Muscle layer of colon (tissue), 2 donors: ENCODE results near the gene PLEKHH1.
"Not testable (repeated sequence)": the region's sequence is repeated elsewhere in the genome, so short reads cannot be mapped to it uniquely, and the experiment has no call there.

ENCODE experiments used
- H3K27ac ChIP-seq: one replicate; pipeline ENCODE4 v1.7.0; 2013; ENCODE audit warnings: low read depth, mild to moderate bottlenecking, low read length, moderate library complexity
- H3K27me3 ChIP-seq, 2 donors: one replicate each; pipeline ENCODE4 v1.7.0; 2013; ENCODE audit warnings: low read length in 2 of 2, mild to moderate bottlenecking in 2 of 2; ENCODE audit not compliant: insufficient read depth in 2 of 2, control insufficient read depth in 1 of 2
- H3K36me3 ChIP-seq: one replicate; pipeline ENCODE4 v1.7.0; 2013; ENCODE audit warnings: mild to moderate bottlenecking, low read length; ENCODE audit not compliant: insufficient read depth
- H3K4me1 ChIP-seq: one replicate; pipeline ENCODE4 v1.7.0; 2013; ENCODE audit warnings: mild to moderate bottlenecking, low read length; ENCODE audit not compliant: insufficient read depth
- H3K4me3 ChIP-seq, 2 donors: one replicate each; pipeline ENCODE4 v1.7.0; 2013; ENCODE audit warnings: low read length in 2 of 2, low read depth in 1 of 2, mild to moderate bottlenecking in 1 of 2, moderate library complexity in 1 of 2
- H3K9ac ChIP-seq: one replicate; pipeline ENCODE4 v1.7.0; 2013; ENCODE audit warnings: low read length
- H3K9me3 ChIP-seq: one replicate; pipeline ENCODE4 v1.7.0; 2013; ENCODE audit warnings: mild to moderate bottlenecking, low read length
- donor health status: abdominal sarcoma.
- donor health status: Adenocarcinoma of cecum.

Gene PLEKHH1

DNA sequence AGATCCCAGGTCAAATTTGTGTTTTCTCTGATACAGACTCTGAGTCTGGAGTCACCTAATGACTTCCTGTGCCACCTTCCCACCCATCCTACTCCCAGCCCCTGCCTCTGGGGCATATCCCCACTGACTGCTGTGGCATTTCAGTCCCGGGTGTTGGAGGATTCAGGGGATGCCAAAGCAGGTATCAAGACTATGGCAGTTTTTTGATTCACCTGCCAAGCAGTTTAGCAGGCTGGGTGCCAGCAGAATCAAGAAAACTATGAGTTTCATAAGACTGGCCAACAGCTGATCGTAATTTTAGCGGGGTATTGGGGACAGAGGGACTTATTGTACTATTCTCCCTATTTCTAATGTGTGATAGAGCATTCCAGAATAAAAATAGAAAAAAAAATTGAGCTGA lies 4.6 kb downstream of the PLEKHH1 start:
- no peaks in the 10 kb centered on the region for H3K27me3 ChIP-seq
- H3K4me1 ChIP-seq: peaks cover 5% of the 10 kb centered on the region
- no peaks in the 10 kb centered on the region for H3K36me3 ChIP-seq
- no peaks in the 10 kb centered on the region for H3K9me3 ChIP-seq
- H3K27ac ChIP-seq: no peak overlapping the region
- no peak overlapping the region for H3K4me3 ChIP-seq
- no peak overlapping the region for H3K9ac ChIP-seq

GRCh38 chr14:67538501-67538900 lies 5.4 kb downstream of the PLEKHH1 start:
- Histone ChIP-seq H3K4me1 (peaks cover 5% of the 10 kb centered on the region), H3K4me3 (no peak overlapping the region), H3K27me3 (no peaks in the 10 kb centered on the region), H3K36me3 (no peaks in the 10 kb centered on the region), H3K27ac (no peak overlapping the region), H3K9ac (no peak overlapping the region), H3K9me3 (no peaks in the 10 kb centered on the region)

DNA sequence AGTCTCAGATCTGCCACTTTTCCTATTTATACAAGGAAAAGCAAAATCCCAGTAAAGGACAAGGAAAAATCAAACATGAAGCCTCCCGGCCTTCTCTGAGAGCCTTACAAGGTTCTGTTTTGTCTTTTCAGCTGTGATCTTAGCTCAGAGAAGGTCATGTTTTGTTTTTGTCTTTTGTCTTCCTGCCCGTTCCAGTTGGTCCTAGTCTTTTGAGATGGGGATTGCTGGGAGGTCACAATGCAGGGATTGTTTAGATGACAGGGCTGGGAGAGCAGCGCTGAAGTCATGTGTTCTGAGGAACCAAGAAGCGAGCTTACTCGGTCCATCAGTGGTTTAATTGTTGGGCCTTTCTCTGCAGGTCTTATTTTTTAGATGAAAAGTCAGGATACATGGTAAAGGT lies 6.0 kb downstream of the PLEKHH1 start:
- Histone ChIP-seq H3K9ac (no peak overlapping the region), H3K4me3 (no peak overlapping the region), H3K36me3 (no peaks in the 10 kb centered on the region), H3K9me3 (no peaks in the 10 kb centered on the region), H3K4me1 (no peaks in the 10 kb centered on the region), H3K27ac (no peak overlapping the region), H3K27me3 (no peaks in the 10 kb centered on the region)

DNA sequence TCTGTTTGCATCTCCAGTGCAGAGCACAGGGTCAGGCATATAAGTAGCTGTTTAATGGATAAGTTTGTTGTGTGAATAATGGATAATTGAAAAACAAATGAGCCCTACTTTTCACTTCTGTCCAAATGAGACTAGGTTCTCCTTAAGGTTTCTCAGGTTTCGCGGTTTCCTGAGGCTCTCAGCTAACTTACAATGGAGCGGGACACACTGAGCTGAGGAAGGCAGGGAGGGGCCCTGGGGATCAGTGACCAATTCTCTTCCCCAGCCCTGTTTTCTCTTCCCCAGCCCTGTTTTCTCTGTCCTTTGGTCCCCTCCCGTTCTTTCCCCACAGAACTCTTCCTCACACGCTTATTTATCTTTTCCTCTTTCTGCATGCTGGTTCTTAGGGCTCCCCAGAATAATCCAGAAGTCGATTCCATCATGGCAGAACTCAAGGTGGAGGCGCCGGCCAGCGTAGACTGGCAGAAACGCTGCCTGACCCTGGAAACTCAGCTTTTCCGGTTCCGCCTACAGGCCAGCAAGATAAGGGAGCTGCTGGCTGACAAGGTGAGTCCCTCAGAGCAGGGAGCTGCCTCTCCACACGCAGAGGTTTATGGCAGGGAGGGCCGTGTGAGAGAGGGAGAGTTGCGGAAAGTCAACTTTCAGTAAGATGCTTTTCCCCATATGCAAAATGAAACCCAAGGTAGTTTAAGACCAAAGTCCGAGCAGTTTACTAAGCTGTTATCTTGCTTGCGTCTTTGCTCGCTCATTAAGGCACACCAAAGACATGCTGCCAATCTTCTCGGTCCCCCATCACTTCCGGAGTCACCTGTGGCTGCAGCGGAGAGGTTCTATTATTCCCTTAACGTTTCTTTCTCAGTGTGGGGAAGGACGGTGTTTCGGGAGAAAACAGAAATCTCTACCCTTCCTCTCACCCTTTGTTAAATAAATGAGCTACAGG lies 8.6 kb downstream of the PLEKHH1 start:
- Histone ChIP-seq H3K27ac (no peak overlapping the region), H3K4me1 (no peaks in the 10 kb centered on the region), H3K9ac (no peak overlapping the region), H3K27me3 (no peaks in the 10 kb centered on the region), H3K4me3 (no peak overlapping the region), H3K9me3 (no peaks in the 10 kb centered on the region), H3K36me3 (no peaks in the 10 kb centered on the region)

- H3K4me1 ChIP-seq, H3K36me3 ChIP-seq, H3K27ac ChIP-seq, H3K27me3 ChIP-seq, H3K9ac ChIP-seq, H3K4me3 ChIP-seq, H3K9me3 ChIP-seq: not testable (repeated sequence)
Observed at GRCh38 chr14:67542620-67543019, 9.5 kb downstream of the PLEKHH1 start.

DNA sequence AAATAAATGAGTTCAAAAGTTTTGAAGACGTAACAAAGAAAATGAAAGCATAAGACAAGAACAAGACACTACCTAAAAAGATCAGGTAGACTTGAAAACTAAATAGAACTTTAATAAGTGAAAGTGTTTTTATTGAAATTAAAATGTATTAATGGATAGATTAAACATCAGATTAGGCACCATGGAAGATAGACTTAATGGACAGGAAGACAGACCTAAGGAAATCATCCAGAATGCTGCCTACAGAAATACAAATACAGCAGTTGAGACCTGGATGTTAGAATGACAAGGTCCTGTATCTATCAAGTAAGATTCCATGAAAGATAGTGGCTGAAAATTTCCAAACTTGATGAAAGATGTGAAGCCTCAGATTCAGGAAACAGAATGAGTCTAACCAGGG lies 11.5 kb downstream of the PLEKHH1 start:
- Histone ChIP-seq H3K27ac (no peak overlapping the region), H3K4me1 (no peaks in the 10 kb centered on the region), H3K9ac (no peak overlapping the region), H3K36me3 (no peaks in the 10 kb centered on the region), H3K4me3 (no peak overlapping the region), H3K27me3 (no peaks in the 10 kb centered on the region), H3K9me3 (no peaks in the 10 kb centered on the region)

DNA sequence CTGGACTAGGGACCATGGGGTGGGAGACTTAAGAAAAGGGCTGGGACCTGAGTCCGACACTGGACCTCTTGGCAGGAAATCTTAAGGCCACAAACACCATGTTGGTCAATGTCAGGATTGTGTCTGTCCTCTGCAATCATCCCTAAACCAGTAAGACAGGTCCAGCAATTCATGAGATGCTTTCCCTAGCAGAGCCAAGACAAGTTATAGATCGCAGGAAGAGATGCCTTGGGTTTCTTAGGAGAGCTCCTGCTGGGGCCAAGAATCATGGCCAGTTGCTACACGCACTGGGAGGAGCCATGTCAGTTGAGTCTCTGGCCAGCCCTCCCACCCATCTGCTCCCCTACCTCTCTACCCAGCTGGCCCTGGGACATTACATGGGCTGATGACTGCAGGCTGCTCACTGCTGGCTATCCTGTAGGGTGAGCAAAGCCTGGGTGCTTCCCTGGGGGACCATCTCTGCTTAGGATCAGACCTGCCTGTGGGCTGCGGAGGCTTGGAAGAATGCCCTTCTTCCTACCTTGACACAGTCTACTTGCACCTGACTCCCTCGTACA lies 14.2 kb downstream of the PLEKHH1 start:
- H3K9me3 ChIP-seq: no peaks in the 10 kb centered on the region
- H3K9ac ChIP-seq: no peak overlapping the region
- no peaks in the 10 kb centered on the region for H3K36me3 ChIP-seq
- no peak overlapping the region for H3K27ac ChIP-seq
- no peaks in the 10 kb centered on the region for H3K4me1 ChIP-seq
- no peaks in the 10 kb centered on the region for H3K27me3 ChIP-seq
- no peak overlapping the region for H3K4me3 ChIP-seq

GRCh38 chr14:67549734-67550133 lies 16.6 kb downstream of the PLEKHH1 start:
- Histone ChIP-seq H3K4me3 (no peak overlapping the region), H3K27me3 (no peaks in the 10 kb centered on the region), H3K36me3 (no peaks in the 10 kb centered on the region), H3K9ac (no peak overlapping the region), H3K9me3 (no peaks in the 10 kb centered on the region), H3K4me1 (no peaks in the 10 kb centered on the region), H3K27ac (no peak overlapping the region)

DNA sequence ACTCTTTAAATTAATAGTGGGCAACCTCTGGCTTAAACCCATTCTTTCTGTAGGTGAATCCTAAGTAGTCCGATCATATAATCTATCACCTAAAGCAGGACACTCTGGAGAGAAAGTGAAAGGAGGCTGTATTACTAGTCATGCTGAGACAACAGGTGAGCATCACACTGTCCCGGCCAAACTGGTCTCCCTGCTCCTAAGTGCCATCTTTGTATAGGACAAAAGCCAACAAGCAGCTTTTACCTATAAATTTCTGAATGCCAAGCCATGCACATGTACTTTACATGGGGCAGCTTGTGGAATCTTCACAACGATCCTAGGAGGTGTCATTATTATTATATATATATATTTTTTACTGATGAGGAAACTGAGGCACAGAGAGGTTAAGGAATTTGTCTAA lies 18.0 kb downstream of the PLEKHH1 start:
- Histone ChIP-seq H3K4me3 (no peak overlapping the region), H3K27ac (no peak overlapping the region), H3K36me3 (no peaks in the 10 kb centered on the region)

DNA sequence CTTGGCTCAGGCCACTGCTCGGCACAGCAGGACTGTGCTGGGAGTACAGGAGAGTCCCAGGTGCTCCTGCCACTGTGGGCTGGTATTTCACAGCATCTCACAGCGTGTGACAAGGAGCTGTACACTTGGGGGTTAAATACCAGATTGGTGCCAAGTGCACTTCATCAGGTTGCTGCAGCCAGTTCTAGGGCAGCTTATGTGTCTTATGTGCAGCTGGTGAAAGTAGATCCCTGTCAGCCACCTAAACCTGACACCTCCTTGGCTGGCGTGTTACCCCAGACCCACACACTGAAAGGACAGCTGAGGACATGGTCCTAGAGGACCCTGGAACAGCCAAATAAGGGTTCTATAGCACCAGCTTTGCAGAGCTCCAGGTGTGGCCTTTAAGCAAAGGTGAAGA lies 18.9 kb downstream of the PLEKHH1 start:
- Histone ChIP-seq H3K36me3 (no peaks in the 10 kb centered on the region), H3K4me1 (no peaks in the 10 kb centered on the region), H3K27ac (no peak overlapping the region), H3K9ac (no peak overlapping the region), H3K9me3 (no peaks in the 10 kb centered on the region), H3K27me3 (no peaks in the 10 kb centered on the region), H3K4me3 (no peak overlapping the region)

More for the DNA sequence above, 18.0 kb downstream of the PLEKHH1 start:
- H3K27me3 ChIP-seq: no peaks in the 10 kb centered on the region
- H3K9me3 ChIP-seq: no peaks in the 10 kb centered on the region
- H3K4me1 ChIP-seq: no peaks in the 10 kb centered on the region
- H3K9ac ChIP-seq: no peak overlapping the region

GRCh38 chr14:67553547-67553946 lies 20.5 kb downstream of the PLEKHH1 start:
- Histone ChIP-seq H3K36me3 (no peaks in the 10 kb centered on the region), H3K27ac (no peak overlapping the region)

DNA sequence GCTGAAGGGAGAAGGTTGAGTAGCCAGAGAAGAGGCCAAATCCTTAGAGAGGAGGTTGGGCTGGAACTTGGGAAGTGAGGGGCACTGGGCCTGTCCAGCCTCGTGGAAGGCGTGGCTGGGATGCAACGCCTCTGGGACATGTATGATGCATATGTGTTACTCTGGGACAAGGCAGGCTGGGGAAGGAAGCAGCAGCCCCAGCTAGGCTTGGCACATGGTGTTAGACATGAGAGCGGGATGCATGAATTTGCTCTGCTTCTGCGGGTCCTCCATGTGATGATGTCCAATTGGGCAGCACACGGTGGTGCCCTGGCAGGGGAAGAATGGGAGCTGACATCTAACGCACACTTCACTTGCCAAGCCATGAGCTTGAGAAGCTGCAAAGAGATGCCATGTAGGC lies 21.3 kb downstream of the PLEKHH1 start:
- Histone ChIP-seq H3K27ac (no peak overlapping the region), H3K9me3 (no peaks in the 10 kb centered on the region), H3K36me3 (no peaks in the 10 kb centered on the region), H3K27me3 (no peaks in the 10 kb centered on the region), H3K9ac (no peak overlapping the region), H3K4me3 (no peak overlapping the region), H3K4me1 (no peaks in the 10 kb centered on the region)

More at GRCh38 chr14:67553547-67553946, 20.5 kb downstream of the PLEKHH1 start:
- H3K27me3 ChIP-seq: no peaks in the 10 kb centered on the region
- H3K9ac ChIP-seq: no peak overlapping the region
- H3K4me3 ChIP-seq: no peak overlapping the region
- no peaks in the 10 kb centered on the region for H3K9me3 ChIP-seq
- no peaks in the 10 kb centered on the region for H3K4me1 ChIP-seq
